HT-29 (cell line): Measurements from ENCODE around the gene MAMDC4. TPM values are rescaled to one million over a fixed set of nuclear protein-coding genes. Genes with fewer than 3 reads are reported as not detected.
"Not testable (repeated sequence)": the region's sequence is repeated elsewhere in the genome, so short reads cannot be mapped to it uniquely, and the experiment has no call there.

Experiments used
- DNase-seq: peaks from one replicate; pipeline ENCODE4 v3.0.0-alpha.2; 2015; ENCODE audit warnings: low spot score
- total RNA-seq: library from RNA; depleted of rRNA; stranded (reverse); fragments of >200 nt; shearing (Covaris generic); gene quantifications from 2 replicates; pipeline ENCODE4 v1.2.3, GENCODE V29; 2014; rRNA removed

Gene MAMDC4
- total RNA-seq: 14.9 and 29.8 TPM in 2 replicates

DNA sequence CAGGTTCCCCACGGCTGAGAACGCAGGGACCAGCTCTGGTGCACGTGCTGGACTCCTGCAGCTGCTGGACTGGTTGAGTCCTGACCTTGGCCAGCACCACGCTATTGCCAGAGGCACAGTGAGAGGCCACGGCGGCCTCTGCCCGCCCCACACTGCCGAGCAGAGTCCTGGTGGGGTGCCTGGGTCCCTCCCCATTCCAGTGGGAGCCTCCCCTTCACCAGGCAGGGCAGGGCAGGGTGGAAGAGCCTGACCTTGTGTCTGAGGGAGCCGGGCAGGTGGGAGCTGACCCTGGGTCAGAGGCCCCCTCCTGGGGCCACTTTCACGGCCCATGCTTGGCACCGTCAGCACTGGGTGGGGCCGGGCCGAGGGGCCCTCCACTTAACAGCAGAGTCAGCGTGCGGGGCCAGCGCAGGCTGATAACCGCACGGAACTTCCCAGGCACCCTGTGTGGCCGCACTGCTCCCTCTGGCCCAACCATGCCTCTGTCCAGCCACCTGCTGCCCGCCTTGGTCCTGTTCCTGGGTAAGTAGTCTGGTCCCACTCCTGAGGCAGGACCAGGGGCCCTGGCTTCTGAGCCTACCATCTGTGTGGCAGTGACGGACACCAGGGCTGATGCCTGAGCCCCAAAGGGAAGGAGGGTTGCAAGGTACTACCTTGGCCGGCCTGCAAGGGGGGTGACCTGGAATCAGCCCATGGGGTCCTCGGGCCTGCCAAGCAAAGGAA, at the start of gene MAMDC4:
TSS of gene MAMDC4 (plus strand) at position 406 of the 723 bp plus-strand sequence. CDS start at position 477, 71 bp downstream.
- DNase-seq: no peak

DNA sequence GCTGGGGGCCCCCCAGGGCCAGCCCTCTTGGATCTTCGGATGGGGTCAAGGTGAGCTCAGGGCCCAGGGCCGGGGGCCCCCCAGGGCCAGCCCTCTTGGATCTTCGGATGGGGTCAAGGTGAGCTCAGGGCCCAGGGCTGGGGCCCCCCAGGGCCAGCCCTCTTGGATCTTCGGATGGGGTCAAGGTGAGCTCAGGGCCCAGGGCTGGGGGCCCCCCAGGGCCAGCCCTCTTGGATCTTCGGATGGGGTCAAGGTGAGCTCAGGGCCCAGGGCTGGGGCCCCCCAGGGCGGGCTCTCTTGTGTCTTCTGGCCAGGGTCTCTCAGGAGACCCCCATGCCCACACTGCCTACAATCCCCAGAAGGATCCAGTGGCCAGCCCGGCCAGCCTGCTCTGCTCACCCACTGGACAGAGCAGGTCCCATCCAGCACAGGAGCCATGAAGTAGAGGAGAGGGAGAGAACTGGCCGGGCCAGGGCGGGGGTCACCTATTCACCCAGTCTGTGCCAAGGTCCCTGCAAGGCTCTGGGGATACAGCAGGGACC, 49.1 kb upstream of the MAMDC4 start:
- not testable (repeated sequence) for DNase-seq

DNA sequence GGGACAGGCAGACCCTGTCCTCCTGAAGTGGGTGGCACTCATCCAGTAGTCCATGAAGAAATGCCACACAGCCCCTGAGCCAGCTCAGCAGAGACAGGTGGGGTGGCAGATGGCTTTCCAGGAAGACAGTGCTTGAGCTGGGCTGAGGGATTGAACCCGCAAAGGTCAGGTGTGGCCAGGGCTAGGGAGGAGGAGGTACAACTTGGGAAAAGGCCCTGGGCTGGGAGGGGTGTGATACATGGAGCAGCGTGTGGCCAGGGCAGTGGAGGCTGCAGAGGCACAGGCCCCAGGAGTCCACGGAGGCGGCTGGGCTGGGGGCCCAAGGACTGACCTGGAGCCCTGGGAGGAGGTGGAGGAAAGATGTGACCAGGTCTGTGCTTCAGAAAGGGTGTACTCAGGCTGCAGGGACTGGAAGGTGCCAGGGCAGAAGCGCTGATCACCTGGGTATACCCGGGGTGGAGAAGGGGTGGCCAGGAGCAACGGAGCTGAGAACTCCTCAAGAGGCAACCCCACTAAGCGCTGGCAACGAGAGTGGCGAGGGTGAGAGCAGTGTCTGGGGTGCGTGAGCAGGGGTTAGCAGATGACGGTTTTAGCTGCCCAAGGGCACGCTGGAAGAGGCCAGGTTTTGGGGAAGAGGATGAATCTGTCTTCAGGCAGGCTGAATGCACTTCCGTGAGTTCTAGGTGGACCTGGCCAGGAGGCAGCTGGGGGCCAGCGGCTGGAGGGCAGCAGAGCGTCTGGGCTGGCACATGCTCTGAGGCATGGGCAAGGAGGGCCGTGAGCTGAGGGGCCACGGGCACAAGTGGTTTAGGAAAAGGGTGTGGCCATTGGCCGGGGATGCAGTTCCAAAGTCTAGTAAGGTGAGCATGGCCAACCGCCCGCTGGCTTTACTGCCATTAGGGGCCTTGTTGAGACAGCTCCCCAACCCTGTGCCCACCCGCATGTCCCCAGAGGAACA, 48.3 kb upstream of the MAMDC4 start:
- DNase-seq: no peak

DNA sequence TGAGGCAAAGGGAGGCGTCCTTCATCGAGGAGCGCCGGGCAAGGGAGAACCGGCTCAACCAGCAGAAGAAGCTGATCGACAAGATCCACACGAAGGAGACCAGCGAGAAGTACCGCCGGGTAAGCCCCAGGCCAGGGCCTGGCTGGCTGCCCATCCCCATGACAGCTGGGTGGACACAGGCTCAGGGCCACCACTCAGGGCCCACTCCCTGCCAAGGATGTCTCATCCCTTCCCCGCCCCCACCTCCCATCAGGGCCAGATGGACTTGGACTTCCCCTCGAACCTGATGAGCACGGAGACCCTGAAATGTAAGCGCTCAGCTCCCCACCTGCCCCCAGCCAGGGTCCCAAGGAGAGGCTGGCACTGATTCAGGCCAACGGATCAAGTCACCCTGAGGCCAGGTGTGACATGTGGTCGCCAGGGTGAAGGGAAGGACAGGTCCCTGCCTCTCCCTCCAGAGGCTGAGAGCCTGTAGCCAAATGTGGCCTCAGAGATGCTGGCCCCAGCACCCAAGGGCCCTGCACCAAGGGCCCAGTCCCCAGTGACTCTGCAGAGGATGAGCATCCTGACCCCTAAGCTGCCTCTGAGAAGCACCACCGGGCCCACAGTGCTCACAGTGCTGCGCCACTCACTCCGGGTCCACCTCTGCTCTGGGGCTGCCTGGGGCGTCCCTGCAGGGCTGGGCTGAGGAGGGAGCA, 47.5 kb upstream of the MAMDC4 start:
- DNase-seq: no peak

DNA sequence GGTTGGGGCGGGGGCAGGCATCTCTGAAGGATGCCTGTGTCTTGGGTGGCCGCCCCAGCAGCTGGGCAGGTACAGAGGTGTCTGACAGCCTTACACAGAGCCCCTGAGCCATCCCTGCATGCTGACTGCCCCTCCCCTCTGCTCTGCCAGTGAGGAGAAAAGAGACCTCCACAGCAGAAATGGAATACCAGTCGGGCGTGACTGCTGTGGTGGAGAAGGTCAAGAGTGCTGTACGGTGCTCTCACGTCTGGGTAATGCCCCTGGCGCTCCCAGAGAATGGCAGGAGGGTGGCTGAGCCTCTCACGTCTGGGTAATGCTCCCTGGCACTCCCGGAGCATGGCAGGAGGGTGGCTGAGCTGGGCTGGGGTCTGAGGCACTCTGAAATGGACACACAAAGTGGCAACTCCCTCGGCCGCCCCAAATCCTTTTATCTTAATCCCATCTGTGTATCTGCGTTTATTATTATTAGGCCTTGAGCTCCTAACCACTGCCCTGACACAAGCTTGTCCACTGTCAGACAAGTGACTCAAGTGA, 46.9 kb upstream of the MAMDC4 start:
- DNase-seq: no peak

DNA sequence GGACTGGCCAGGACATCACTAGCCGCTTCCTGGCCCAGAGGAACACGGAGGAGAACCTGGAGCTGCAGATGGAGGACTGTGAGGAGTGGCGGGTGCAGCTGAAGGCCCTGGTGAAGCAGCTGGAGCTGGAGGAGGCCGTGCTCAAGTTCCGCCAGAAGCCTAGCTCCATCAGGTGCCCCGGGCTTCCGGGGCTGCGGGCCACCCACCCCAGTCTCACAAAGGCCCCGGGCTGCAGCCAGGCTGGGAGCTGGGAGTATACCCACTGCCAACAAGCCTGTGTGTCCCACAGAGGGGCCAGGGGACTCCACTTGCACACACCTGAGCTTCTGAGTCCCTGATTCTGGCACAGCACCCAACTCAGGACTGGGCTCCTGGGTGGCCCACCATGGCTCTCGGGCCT, 46.1 kb upstream of the MAMDC4 start:
- DNase-seq: no peak

DNA sequence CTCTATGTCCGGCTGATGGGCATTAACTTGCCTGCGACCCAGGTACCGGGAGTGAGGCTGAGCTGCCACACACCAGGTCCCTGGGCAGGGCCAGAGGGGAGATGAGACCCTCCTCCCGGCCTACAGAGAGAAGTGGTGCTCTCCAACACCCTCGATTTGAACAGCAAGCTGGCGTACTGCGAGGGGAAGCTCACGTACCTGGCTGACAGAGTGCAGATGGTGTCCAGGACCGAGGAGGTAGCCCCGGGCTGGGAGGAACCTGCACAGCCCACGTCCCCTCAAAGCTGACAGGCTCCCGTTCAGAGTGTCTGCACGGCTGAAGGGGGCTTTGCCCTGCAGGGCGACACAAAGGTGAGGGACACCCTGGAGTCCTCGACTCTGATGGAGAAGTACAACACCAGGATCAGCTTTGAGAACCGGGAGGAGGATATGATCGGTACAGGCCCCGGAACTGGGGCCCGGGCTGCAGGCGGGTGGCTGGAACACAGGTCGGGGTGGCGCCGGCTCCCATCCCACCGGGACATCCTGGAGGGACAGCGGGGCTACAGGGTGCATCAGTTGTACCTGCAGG, 45.4 kb upstream of the MAMDC4 start:
- no peak for DNase-seq

DNA sequence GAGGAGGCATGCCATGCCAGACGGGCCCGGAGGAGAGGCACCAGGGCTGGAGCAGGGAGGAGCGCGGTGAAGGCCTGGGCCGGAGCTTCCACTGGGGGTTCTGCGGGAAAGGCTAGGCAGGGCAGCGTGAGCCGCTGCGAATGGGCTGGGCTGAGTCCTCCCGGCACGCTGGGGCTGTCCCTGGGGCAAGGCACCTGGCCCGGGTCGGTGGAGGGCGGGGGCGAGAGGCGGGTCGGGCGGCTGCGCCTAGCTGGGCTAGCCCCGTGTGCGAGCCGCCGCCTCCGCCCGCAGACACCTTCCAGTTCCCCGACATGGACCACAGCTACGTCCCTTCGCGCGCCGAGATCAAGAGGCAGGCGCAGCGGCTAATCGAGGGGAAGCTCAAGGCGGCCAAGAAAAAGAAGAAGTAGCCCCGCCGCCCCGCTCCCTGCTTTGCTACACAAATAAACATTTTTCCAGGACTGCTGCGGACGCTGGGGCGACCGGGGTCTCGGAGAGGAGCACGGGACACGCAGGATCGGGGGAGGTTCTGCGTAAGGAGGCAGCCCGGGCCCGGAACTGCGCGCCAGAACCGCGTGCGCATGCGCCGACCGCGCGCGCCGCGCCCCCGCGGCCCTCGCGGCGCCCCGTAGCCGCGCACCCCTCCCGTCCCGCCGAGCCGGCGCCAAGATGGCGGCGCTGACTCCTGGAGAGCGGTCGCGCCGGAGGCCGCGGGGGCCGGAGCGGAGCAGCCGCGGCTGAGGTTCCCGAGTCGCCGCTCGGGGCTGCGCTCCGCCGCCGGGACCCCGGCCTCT, 44.7 kb upstream of the MAMDC4 start, which contains the start of gene RABL6:
TSS of gene RABL6 (plus strand) at position 668 of the 794 bp plus-strand sequence. CDS start 249 bp downstream, outside the sequence.
- peak; percentile 73 for DNase-seq

DNA sequence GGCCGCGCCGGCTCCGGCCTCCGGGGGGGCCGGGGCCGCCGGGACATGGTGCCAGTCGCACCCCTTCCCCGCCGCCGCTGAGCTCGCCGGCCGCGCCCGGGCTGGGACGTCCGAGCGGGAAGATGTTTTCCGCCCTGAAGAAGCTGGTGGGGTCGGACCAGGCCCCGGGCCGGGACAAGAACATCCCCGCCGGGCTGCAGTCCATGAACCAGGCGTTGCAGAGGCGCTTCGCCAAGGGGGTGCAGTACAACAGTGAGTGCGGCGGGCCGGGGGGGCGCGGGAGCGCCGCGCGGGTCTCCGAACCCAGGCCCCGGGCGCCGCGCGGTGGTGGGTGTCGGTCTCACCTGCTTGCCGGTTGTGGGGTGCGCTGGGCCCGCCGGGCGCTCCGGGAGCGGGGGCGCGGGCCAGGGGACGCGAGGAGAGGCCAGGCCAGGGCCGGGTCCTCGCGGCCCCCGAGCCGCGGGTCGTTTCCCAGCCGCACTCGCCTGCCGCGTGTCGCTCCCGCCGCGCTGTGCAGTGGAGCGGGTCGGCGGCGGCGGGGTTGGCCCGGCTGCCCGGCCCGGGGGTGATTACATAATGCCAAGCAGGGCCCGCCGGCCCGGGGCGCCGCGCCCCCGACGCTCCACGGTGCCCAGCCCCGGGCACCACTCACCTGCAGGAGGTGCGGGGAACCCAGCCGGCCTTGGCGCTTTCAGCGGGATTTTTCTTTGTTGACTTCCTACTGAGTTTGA, 43.9 kb upstream of the MAMDC4 start:
- peak; percentile 23 for DNase-seq

DNA sequence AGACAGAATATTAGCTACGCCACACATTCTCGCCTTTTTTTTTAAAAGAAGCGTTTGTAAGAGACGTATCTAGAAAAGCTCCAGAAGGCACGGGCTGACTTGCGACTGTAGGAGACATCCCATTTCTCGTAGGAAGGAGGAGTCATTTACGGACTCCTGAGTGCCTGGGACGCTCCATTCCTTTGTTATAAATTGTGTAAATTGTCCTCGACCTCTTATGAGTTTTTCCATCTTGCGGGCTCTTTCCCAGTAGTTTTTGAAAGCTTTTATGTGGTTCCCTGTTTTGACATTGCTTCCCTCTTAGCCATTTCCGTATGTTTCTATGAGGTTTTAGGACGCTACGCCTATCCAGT, 43.4 kb upstream of the MAMDC4 start:
- DNase-seq: peak; percentile 45

DNA sequence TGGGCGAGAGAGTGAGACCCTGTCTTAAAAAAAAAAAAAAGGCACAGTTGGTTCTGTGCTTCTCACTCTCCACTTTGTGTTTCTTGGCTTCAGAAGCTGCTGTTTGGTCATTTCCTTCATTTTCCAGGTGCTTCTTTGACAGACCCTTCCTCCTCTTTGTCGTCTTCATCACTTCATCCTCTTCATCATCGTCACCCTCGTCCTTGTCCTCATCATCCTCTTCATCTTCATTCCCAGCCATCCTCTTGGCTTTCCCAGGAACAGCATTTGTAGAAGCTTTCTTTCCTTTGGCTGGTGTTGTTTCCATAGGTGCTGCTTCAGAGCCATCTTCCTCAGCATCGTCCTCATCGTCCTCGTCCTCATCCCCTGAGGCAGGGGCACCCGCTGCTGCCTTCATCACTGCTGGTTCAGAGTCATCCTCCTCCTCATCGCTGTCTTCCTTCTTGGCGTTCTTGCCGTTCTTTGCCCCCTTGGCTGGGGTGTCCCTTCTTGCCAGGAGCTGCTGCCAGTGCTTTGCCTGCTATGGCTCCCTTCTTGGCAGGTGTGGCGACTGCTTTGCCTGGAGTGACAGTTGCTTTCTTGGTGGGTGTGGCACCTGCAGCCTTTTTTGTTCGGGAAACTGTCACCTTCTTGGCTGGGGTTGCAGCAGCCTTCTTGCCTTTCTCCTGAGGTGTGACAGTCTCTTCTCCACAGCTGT, 37.3 kb upstream of the MAMDC4 start:
- DNase-seq: no peak

DNA sequence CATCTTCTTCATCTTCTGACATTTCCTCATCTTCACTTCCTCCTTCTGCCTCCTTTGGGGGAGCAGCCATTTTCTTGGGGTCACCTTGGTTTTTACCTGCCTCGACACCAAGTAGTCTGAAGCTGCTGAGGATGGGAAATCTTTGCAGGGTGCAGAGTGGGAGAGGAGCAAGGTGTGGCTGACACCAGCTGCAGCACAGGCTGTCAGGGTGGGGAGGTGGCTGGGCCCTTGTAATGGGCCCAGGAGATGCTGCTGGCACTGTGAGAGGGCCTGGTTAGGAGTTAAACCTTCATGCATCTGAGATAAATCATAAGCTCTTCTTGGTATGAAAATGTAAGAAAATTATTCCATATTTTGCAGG, 36.7 kb upstream of the MAMDC4 start:
- DNase-seq: no peak

DNA sequence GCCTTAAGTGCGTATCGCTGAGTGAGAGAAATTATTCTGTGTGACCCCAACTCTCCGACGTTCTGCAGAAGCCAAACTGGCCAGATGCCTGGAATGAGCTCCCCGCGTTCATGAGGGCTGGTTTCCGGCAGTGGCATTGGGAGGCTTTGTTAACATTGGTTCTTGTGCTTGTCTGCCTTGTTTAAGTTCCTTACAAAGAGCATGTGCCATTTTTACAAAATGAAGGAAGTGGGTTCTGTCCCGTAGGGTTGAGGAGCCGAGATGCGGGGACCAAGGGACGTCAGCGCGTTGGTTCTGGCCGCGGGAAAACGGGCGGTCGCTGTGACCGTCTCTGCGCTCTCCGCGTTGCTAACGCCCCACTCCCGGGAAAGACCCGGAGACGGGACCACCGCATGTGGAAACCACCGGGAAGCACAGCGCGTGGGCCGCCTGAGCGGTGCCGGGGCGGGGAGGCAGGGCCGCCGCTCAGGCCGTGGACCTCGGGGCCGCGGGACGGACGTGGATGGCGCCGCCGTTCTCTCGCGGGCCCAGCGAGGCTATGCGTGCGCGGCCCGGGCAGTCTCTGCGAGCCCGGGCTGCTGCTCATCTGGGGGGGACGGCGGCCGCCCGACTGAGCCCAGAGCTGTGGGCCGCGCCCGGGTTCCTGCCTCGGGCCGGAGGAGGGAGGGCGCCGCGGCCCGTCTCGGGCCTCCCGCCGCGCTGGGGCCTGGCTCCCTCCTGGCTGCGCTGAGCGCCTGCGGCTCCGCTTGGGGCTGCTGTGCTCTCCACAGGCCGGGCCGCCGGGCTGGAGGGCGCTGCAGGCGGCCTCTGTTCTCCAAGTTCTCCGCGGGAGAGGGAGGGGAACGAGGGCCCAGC, 30.9 kb upstream of the MAMDC4 start:
- DNase-seq: no peak

DNA sequence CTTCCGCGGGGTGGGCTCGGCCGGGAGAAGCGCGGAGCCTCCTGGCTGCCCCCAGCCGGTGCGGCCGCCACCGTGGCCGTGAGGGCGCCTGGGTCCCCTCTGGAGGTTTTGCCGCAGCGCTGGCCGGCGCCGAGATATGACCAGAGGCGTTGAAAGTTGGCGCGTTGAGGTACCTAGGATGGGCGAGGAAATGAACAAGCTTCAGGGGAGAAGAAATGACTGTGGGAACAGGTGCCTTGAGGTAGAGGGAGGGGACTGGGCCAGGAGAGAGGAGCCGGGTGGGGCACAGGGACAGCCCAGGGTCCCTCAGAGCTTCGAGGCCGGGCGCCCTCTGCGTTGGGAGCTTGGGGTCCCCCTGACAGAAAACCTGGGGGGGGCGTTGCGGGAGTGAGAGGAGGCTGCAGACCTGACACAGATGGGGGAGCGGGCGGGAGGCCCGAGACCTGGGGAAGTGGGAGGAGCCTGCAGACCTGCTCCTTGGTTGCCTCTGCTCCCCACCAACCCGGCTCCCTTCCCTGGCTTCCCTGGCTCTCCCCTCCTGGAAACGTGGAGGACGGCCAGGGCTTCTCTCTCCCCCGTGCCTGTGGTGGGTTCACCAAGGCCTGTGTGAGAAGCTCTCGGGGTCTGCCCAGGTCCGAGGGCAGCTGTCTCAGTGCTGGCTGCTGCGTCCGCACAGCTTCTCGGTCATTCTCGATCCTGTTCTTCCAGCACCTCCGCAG, 30.2 kb upstream of the MAMDC4 start:
- DNase-seq: no peak

DNA sequence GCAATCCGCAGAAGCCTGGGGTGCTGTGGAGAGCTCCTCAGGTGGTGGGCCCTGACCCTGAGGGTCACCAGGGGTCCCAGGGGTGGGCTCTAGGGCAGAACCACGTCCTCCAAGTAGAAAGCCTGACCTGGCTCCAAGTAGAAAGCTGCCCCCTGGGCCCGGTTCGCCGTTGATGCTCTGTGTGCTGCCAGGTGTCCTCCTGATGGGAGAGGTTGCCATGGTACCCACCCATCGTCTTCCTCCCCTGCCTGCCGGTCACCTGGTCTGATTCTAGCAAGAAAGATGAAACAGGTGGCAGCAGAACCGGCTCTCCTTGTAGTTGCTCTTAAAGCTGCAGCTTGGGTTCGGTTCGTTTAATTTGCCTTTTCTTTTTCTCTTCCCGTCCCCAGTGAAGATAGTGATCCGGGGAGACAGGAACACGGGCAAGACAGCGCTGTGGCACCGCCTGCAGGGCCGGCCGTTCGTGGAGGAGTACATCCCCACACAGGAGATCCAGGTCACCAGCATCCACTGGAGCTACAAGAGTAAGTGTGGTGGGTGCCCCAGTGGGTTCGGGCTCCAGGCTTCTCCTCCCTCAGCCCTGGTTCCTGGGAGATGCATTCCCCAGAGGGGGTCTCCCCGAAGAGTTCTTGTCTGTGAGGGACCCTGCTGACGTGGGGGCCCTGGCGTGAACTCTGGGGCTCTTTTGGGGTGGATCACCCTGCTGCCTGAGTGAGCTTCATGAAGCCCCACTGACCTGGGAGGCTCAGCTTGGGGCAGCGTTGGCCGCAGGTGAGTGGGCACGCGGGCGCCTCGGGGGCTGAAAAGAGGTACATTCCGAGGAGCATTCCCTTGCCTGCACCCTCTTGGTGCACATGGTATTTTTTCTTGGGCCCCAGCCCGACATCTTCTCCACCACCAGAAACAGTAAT, 28.8 kb upstream of the MAMDC4 start:
- no peak for DNase-seq
